ENCODE data around the gene KCNK13. TPM values are rescaled to one million over a fixed set of nuclear protein-coding genes. Genes with fewer than 3 reads are reported as not detected.
A peak's percentile ranks its signal among the peaks of the same experiment; 100 is the strongest.

The KCNK13 gene
- total RNA-seq, 1 experiment from 2014 or later: not detected

DNA sequence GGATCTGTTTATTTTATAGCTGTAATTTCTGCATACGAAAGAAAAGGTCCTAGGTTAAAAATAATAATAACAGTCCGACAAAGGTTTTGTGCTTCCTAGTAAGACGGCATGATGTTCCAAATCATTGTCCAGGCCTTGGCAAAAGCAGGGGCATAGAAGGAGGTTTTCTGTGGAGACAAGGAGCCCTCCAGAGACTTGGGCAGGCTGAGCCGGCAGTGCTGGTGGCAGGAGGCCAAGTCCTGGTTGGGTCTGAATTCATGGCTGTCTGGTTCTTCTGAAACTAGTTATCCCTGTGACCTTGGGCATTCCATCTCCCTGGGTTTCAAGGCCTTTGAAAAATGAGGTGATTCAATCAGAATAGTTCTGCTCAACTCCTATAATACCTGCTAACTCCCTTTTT, 44.0 kb downstream of the KCNK13 start:
- no peak for DNase-seq (ENCODE audit: unreplicated experiment)
- Mint-ChIP-seq H3K4me1 (ENCODE audit: insufficient read depth, unreplicated experiment) (no peaks in the 10 kb centered on the region), H3K36me3 (ENCODE audit: insufficient read depth, unreplicated experiment) (no peaks in the 10 kb centered on the region), H3K27ac (ENCODE audit: low read depth, unreplicated experiment) (no peak overlapping the region), H3K9me3 (ENCODE audit: unreplicated experiment) (no peaks in the 10 kb centered on the region), H3K4me3 (ENCODE audit: unreplicated experiment) (no peak overlapping the region), H3K27me3 (ENCODE audit: insufficient read depth, unreplicated experiment) (no peaks in the 10 kb centered on the region)
- ChIA-PET POLR2A (no interaction called here), CTCF (interaction anchor here (0.9 kb wide), 1 partner anchor 29 kb away, joined by 3 read pairs; no protein-coding TSS in a partner anchor)
- intact Hi-C loops (cut with micrococcal nuclease): no loop called here
- TF ChIP-seq, protein P1, sequence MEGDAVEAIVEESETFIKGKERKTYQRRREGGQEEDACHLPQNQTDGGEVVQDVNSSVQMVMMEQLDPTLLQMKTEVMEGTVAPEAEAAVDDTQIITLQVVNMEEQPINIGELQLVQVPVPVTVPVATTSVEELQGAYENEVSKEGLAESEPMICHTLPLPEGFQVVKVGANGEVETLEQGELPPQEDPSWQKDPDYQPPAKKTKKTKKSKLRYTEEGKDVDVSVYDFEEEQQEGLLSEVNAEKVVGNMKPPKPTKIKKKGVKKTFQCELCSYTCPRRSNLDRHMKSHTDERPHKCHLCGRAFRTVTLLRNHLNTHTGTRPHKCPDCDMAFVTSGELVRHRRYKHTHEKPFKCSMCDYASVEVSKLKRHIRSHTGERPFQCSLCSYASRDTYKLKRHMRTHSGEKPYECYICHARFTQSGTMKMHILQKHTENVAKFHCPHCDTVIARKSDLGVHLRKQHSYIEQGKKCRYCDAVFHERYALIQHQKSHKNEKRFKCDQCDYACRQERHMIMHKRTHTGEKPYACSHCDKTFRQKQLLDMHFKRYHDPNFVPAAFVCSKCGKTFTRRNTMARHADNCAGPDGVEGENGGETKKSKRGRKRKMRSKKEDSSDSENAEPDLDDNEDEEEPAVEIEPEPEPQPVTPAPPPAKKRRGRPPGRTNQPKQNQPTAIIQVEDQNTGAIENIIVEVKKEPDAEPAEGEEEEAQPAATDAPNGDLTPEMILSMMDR (IDR thresholded peaks at IDR 0.05; ENCODE audit: unreplicated experiment): no peak
- no TSS peak for BruUV-seq (replicated peaks)

DNA sequence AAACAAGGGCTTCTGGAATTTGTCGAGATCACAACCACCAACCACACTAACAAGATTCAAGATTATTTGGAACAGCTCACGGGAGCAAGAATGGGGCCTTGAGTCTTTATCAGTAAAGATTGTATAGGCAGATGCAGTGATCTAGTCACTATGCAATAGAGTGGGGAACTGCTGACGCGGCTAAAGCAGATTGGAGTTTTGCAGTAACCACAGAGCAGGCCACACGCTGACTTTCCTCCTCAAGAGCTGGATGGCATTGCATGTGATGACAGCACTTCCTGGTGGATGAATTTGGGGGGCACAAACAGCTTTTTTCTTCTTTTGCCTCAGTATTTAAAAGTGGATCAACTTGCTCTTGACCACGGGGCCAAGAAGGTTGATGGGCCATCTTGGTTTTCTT, 46.0 kb downstream of the KCNK13 start:
- BruUV-seq (replicated peaks): no TSS peak
- H3K27ac Mint-ChIP-seq (ENCODE audit: low read depth, unreplicated experiment): no peak overlapping the region
- H3K27me3 Mint-ChIP-seq (ENCODE audit: insufficient read depth, unreplicated experiment): peaks cover 14% of the 10 kb centered on the region
- no peak for DNase-seq (ENCODE audit: unreplicated experiment)
- TF ChIP-seq, protein P1 (IDR thresholded peaks at IDR 0.05; ENCODE audit: unreplicated experiment): no peak
- peaks cover 8% of the 10 kb centered on the region for H3K4me1 Mint-ChIP-seq (ENCODE audit: insufficient read depth, unreplicated experiment)
- H3K36me3 Mint-ChIP-seq (ENCODE audit: insufficient read depth, unreplicated experiment): no peaks in the 10 kb centered on the region
- CTCF ChIA-PET: no interaction called here
- H3K9me3 Mint-ChIP-seq (ENCODE audit: unreplicated experiment): no peaks in the 10 kb centered on the region
- H3K4me3 Mint-ChIP-seq (ENCODE audit: unreplicated experiment): no peak overlapping the region
- intact Hi-C loops (cut with micrococcal nuclease): no loop called here
- POLR2A ChIA-PET: no interaction called here

DNA sequence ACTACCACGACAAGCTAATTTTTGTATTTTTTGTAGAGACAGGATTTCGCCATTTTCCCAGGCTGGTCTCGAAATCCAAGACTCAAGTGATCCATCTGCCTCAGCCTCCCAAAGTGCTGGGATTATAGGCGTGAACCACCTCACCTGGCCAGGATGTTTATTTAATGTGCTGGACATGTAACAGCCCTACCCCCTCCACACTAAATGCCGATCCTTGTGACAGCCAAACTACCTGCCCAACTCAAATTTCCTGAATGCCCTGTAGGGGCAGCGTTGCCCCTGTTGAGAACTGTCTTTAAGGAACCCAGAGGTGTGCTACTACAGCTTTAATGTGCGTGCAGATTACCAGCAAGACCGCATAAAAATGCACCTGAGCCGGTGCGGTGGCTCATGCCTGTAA, 48.1 kb downstream of the KCNK13 start:
- ChIA-PET POLR2A (interaction anchor here (0.7 kb wide), 1 partner anchor 146 kb away, joined by 4 read pairs; the partner anchor contains the start of gene PSMC1), CTCF (interaction anchor here (1.2 kb wide), 1 partner anchor 70 kb away, joined by 3 read pairs; no protein-coding TSS in a partner anchor)
- Mint-ChIP-seq H3K4me1 (ENCODE audit: insufficient read depth, unreplicated experiment) (peaks cover 8% of the 10 kb centered on the region), H3K4me3 (ENCODE audit: unreplicated experiment) (no peak overlapping the region), H3K36me3 (ENCODE audit: insufficient read depth, unreplicated experiment) (no peaks in the 10 kb centered on the region), H3K27ac (ENCODE audit: low read depth, unreplicated experiment) (no peak overlapping the region), H3K27me3 (ENCODE audit: insufficient read depth, unreplicated experiment) (peaks cover 26% of the 10 kb centered on the region), H3K9me3 (ENCODE audit: unreplicated experiment) (no peaks in the 10 kb centered on the region)
- intact Hi-C loops (cut with micrococcal nuclease): loop anchor here (10.0 kb wide), 1 partner anchor 125 kb away; no protein-coding TSS in a partner anchor
- TF ChIP-seq, protein P1 (IDR thresholded peaks at IDR 0.05; ENCODE audit: unreplicated experiment): no peak
- no TSS peak for BruUV-seq (replicated peaks)
- DNase-seq (ENCODE audit: unreplicated experiment): peak; percentile 49

DNA sequence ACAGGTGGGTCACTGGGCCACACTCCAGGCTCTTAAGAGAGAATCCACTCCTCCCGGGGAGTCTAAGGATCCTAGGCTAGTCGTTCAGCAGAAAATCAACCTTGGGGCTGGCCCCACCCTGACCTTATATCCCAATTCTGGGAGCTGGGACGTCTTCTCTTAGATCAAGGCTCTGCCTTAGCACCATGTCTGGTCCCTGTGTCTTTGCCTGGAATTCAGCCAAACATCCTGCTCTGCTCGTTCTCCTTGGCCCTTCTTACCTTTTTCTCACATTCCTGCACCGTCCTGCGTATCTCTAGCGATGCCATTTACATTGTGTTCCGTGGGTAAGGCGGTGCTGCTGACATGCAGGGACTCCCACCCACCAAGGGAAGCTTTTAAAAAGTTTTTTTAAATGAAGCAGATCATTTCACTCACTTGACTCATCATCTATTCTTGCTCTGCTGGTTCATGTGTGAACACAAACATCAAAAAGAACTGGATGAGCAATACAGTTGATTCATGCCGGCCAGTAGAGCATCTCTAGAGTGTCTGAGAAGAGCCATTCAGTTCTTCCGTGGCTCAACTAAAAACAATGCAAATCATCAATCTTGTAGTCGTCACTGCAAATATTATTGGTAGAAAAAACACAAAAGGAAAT, 50.2 kb downstream of the KCNK13 start:
- peak; percentile 49 for DNase-seq (ENCODE audit: unreplicated experiment)
- BruUV-seq (replicated peaks): no TSS peak
- Mint-ChIP-seq H3K27ac (ENCODE audit: low read depth, unreplicated experiment) (no peak overlapping the region), H3K4me1 (ENCODE audit: insufficient read depth, unreplicated experiment) (peaks cover 8% of the 10 kb centered on the region), H3K9me3 (ENCODE audit: unreplicated experiment) (no peaks in the 10 kb centered on the region), H3K4me3 (ENCODE audit: unreplicated experiment) (no peak overlapping the region), H3K27me3 (ENCODE audit: insufficient read depth, unreplicated experiment) (peaks cover 39% of the 10 kb centered on the region), H3K36me3 (ENCODE audit: insufficient read depth, unreplicated experiment) (no peaks in the 10 kb centered on the region)
- TF ChIP-seq, protein P1 (IDR thresholded peaks at IDR 0.05; ENCODE audit: unreplicated experiment): no peak
- CTCF ChIA-PET: interaction anchor here (0.6 kb wide), 1 partner anchor 20 kb away, joined by 3 read pairs; no protein-coding TSS in a partner anchor
- intact Hi-C loops (cut with micrococcal nuclease): loop anchor here (10.0 kb wide), 1 partner anchor 123 kb away; no protein-coding TSS in a partner anchor
- POLR2A ChIA-PET: no interaction called here

Data from MCF 10A (cell line).